HG03103 (cell line): ENCODE results near the gene BTBD16.

Experiments
- ATAC-seq: cut with Tn5 transposase; IDR thresholded peaks from one replicate; pipeline ENCODE4 v1.9.1; 2021; ENCODE audit warnings: low read depth; ENCODE audit not compliant: unreplicated experiment

Gene BTBD16

GRCh38 chr10:122271076-122271475, at the start of gene BTBD16:
Gene BTBD16, plus strand, starts transcription at chr10:122271296. Its CDS starts 3,786 bp downstream, at chr10:122275082.
- no peak for ATAC-seq

GRCh38 chr10:122221958-122222357, 49.1 kb upstream of the BTBD16 start:
- no peak for ATAC-seq

GRCh38 chr10:122222638-122223037, 48.5 kb upstream of the BTBD16 start:
- ATAC-seq: no peak

GRCh38 chr10:122224159-122224558, 46.9 kb upstream of the BTBD16 start:
- no peak for ATAC-seq

GRCh38 chr10:122225330-122225729, 45.8 kb upstream of the BTBD16 start:
- no peak for ATAC-seq

GRCh38 chr10:122227754-122228153, 43.3 kb upstream of the BTBD16 start:
- no peak for ATAC-seq

GRCh38 chr10:122229666-122230065, 41.4 kb upstream of the BTBD16 start:
- no peak for ATAC-seq

GRCh38 chr10:122230222-122230621, 40.9 kb upstream of the BTBD16 start:
- no peak for ATAC-seq

GRCh38 chr10:122232769-122233168, 38.3 kb upstream of the BTBD16 start:
- no peak for ATAC-seq

- no peak for ATAC-seq
Measured at GRCh38 chr10:122233857-122234348, 37.2 kb upstream of the BTBD16 start.

GRCh38 chr10:122234416-122234815, 36.7 kb upstream of the BTBD16 start:
- no peak for ATAC-seq

GRCh38 chr10:122236690-122237306, 34.3 kb upstream of the BTBD16 start:
- no peak for ATAC-seq

- ATAC-seq: no peak
Measured at GRCh38 chr10:122237331-122237990, 33.6 kb upstream of the BTBD16 start.

- ATAC-seq: no peak
Measured at GRCh38 chr10:122239578-122240257, 31.4 kb upstream of the BTBD16 start.

- no peak for ATAC-seq
Measured at GRCh38 chr10:122240401-122240800, 30.7 kb upstream of the BTBD16 start.

GRCh38 chr10:122241836-122242235, 29.3 kb upstream of the BTBD16 start:
- ATAC-seq: no peak

- no peak for ATAC-seq
Measured at GRCh38 chr10:122243550-122243949, 27.5 kb upstream of the BTBD16 start.

GRCh38 chr10:122244001-122244975, 26.8 kb upstream of the BTBD16 start:
- no peak for ATAC-seq

GRCh38 chr10:122245136-122245535, 26.0 kb upstream of the BTBD16 start:
- ATAC-seq: no peak

GRCh38 chr10:122245897-122246296, 25.2 kb upstream of the BTBD16 start:
- ATAC-seq: no peak
